Neural progenitor cell (in vitro differentiated cells): Measurements from ENCODE around the gene VDAC2.

Source experiments
- CTCF ChIP-seq: fragments of 200-600 bp; sonication (generic); IDR thresholded peaks from 2 replicates; pipeline ENCODE4 v1.5.1; 2017; ENCODE audit warnings: antibody characterized with exemption, mild to moderate bottlenecking
- EZH2 ChIP-seq: fragments of 200-600 bp; sonication (generic); IDR thresholded peaks from 2 replicates; pipeline ENCODE4 v1.6.1; 2017; ENCODE audit warnings: antibody characterized with exemption, mild to moderate bottlenecking, moderate library complexity

- TF ChIP-seq CTCF (no peak), EZH2 (no peak)
Observed at GRCh38 chr10:75210282-75211006, at the start of gene VDAC2.
